A673 (cell line): ENCODE measurements around the gene LATS2.

Experiments
- EZH2 ChIP-seq: fragments of 200-600 bp; sonication (generic); IDR thresholded peaks from 2 replicates; pipeline ENCODE4 v1.6.1; 2017; ENCODE audit warnings: borderline replicate concordance, low read depth, mild to moderate bottlenecking, mixed read lengths, antibody characterized with exemption, low read length; ENCODE audit not compliant: poor library complexity, severe bottlenecking
- TF ChIP-seq, protein P1 (sequence below): fragments of 300-800, 200-600 bp; sonication (generic); conservative IDR thresholded peaks from 2 replicates; pipeline ENCODE4 v1.5.1; 2017; ENCODE audit warnings: low read depth, mild to moderate bottlenecking, antibody characterized with exemption, low read length, moderate library complexity, mixed read lengths

DNA sequence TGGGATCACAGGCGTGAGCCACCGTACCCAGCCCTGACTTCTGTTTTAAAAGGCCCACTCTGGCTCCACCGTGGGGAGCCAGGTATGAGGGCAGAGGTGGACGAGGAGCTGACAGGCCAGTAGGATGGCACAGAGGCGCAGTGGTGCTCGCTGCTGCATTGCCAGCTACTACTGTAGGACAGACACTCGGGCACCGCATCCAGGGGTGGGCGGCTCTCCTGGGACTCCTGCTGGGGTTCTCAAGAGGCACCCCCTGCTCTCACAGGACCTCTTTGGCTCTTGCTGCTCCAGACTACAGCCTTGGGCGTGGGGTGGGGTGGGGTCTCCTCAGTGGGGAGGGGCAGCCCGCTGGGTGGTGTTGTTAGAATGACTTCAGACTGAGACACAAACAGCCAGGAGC is 53.4 kb downstream of the LATS2 start:
- TF ChIP-seq, protein P1, sequence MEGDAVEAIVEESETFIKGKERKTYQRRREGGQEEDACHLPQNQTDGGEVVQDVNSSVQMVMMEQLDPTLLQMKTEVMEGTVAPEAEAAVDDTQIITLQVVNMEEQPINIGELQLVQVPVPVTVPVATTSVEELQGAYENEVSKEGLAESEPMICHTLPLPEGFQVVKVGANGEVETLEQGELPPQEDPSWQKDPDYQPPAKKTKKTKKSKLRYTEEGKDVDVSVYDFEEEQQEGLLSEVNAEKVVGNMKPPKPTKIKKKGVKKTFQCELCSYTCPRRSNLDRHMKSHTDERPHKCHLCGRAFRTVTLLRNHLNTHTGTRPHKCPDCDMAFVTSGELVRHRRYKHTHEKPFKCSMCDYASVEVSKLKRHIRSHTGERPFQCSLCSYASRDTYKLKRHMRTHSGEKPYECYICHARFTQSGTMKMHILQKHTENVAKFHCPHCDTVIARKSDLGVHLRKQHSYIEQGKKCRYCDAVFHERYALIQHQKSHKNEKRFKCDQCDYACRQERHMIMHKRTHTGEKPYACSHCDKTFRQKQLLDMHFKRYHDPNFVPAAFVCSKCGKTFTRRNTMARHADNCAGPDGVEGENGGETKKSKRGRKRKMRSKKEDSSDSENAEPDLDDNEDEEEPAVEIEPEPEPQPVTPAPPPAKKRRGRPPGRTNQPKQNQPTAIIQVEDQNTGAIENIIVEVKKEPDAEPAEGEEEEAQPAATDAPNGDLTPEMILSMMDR: no peak
- no peak for TF ChIP-seq EZH2
